ENCODE results near the gene CDK1. TPM values are rescaled to one million over a fixed set of nuclear protein-coding genes. Genes with fewer than 3 reads are reported as not detected.

Gene CDK1
- total and polyA plus RNA-seq, 10 of the 15 experiments (the other 5 are each of a cell fraction or from before 2014, with no cell fraction given) = 81.5 to 361 (median 133) TPM

GRCh38 chr10:60757420-60757895 is 20.8 kb upstream of the CDK1 start:
- Histone ChIP-seq H3K9ac (ENCODE audit: control insufficient read depth, insufficient read depth, low read length) (no peak overlapping the region), H4K20me1 (ENCODE audit: control insufficient read depth, insufficient read depth) (no peaks in the 10 kb centered on the region), H3K27me3 (replicated peaks in 1 of 2; ENCODE audit: control insufficient read depth in 2 of 2, insufficient read depth in 2 of 2, low read length in 1 of 2) (no peaks in the 10 kb centered on the region), H3K4me1 (ENCODE audit: control insufficient read depth, insufficient read depth, low read length) (no peaks in the 10 kb centered on the region), H3K27ac (ENCODE audit: control insufficient read depth, insufficient read depth) (no peak overlapping the region), H3K79me2 (ENCODE audit: control insufficient read depth, insufficient read depth, low read length) (no peaks in the 10 kb centered on the region), H3K36me3 (ENCODE audit: control insufficient read depth in 2 of 2, insufficient read depth in 2 of 2, low read length in 1 of 2) (no peaks in the 10 kb centered on the region), H3K4me2 (ENCODE audit: control insufficient read depth, insufficient read depth) (no peak overlapping the region), H3K9me3 (replicated peaks; ENCODE audit: control insufficient read depth, insufficient read depth, low read length) (no peaks in the 10 kb centered on the region), H3K4me3 (no peak overlapping the region), H2AFZ (ENCODE audit: control insufficient read depth, low read depth, low read length) (no peak overlapping the region)
- ChIA-PET POLR2A (no interaction called here), RAD21 (ENCODE audit: unreplicated experiment) (no interaction called here), CTCF (no interaction called here), SMC1A (ENCODE audit: uncharacterized antibody, unreplicated experiment) (interaction anchor here (0.7 to 1.0 kb wide), 2 partner anchors 15 to 655 kb away, joined by 3 to 4 read pairs; no protein-coding TSS in a partner anchor)
- FAIRE-seq (no peak), DNase-seq (ENCODE audit: low read depth, low spot score) (no peak), ATAC-seq (no peak)
- intact Hi-C loops (cut with micrococcal nuclease; ENCODE audit: unreplicated experiment) (no loop called here), in situ Hi-C loops (cut with MboI) (no loop called here)
- TF ChIP-seq RELA (IDR thresholded peaks at IDR 0.05; ENCODE audit: borderline replicate concordance, partially characterized antibody) = no peak
- TF ChIP-seq IKZF1 (conservative IDR thresholded peaks at IDR 0.05) = no peak
- no peak for TF ChIP-seq IRF5 (IDR thresholded peaks at IDR 0.05; ENCODE audit: borderline replicate concordance)
- TF ChIP-seq USF2 (IDR thresholded peaks at IDR 0.05; ENCODE audit: borderline replicate concordance, low read depth, low read length) = no peak
- TF ChIP-seq NR2C2 (IDR thresholded peaks at IDR 0.05; ENCODE audit: borderline replicate concordance, control insufficient read depth, insufficient read length, low read depth) = no peak
- no peak for TF ChIP-seq TARDBP (IDR thresholded peaks at IDR 0.05; ENCODE audit: borderline replicate concordance)
- no peak for TF ChIP-seq JUNB (IDR thresholded peaks at IDR 0.05)
- no peak for TF ChIP-seq CREB1 (IDR thresholded peaks at IDR 0.05; ENCODE audit: low read depth)
- TF ChIP-seq CBX3 (IDR thresholded peaks at IDR 0.05; ENCODE audit: borderline replicate concordance, low read depth) = no peak
- TF ChIP-seq SIX5 (IDR thresholded peaks at IDR 0.05; ENCODE audit: low read depth, low read length, severe bottlenecking) = no peak
- no peak for TF ChIP-seq ZNF274 (IDR thresholded peaks at IDR 0.05; ENCODE audit: insufficient read depth, insufficient read length)
- TF ChIP-seq IRF4 (IDR thresholded peaks at IDR 0.05; ENCODE audit: low read depth, low read length) = no peak
- TF ChIP-seq RAD51 (IDR thresholded peaks at IDR 0.05) = no peak
- TF ChIP-seq POLR2AphosphoS5 (IDR thresholded peaks at IDR 0.05; ENCODE audit: low read length) = no peak
- TF ChIP-seq STAT1 (conservative IDR thresholded peaks at IDR 0.05) = no peak
- TF ChIP-seq EGR1 (IDR thresholded peaks at IDR 0.05; ENCODE audit: borderline replicate concordance in 1 of 2, low read depth in 2 of 2, low read length in 2 of 2) = no peak
- TF ChIP-seq POLR2AphosphoS2 (IDR thresholded peaks at IDR 0.05; ENCODE audit: low read depth, low read length) = no peak
- no peak for TF ChIP-seq SP1 (IDR thresholded peaks at IDR 0.05; ENCODE audit: low read depth, low read length)
- no peak for TF ChIP-seq ZSCAN29 (IDR thresholded peaks at IDR 0.05)
- no peak for TF ChIP-seq GATAD2B (conservative IDR thresholded peaks at IDR 0.05; ENCODE audit: low read depth)
- WGBS (ENCODE audit: insufficient coverage, insufficient replicate concordance, low lambda C conversion rate, missing lambda C conversion rate) = 12% methylated on average over 3 of the region's 3 CpGs
- no TSS peak for BruUV-seq (replicated peaks)

All from GM12878 (cell line).